ENCODE measurements around the gene PDYN.
A peak's percentile ranks its signal among the peaks of the same experiment; 100 is the strongest.

PDYN gene

DNA sequence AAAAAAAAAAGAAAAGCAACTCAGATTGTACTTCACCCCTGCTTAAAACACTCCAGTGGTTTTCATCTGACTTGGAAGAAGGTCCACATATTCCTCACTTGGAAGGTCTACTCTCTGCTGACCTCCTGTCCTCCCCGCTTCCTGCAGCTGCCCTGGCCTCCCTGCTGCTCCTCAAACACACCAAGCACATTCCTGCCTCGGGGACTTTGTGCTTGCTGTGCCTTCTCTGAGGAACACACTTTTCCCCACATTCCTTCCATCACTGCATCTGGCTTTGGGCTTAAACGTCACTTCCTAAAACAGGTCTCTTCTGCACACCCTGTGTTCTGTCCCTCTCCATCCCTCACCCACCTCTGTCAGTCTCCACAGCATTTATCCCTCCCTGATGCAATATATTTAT, 4.9 kb upstream of the PDYN start:
- Histone ChIP-seq H2BK120ac (ENCODE audit: low read depth, low read length) (no peak overlapping the region), H3K4ac (ENCODE audit: low read depth, low read length) (no peak overlapping the region), H4K5ac (ENCODE audit: low read length) (no peak overlapping the region), H3K56ac (ENCODE audit: low read length) (no peak overlapping the region), H3K9ac (ENCODE audit: low read length) (no peak overlapping the region), H3K79me2 (ENCODE audit: control insufficient read depth, insufficient read depth, low read length) (no peaks in the 10 kb centered on the region), H3K27me3 (ENCODE audit: insufficient read depth, low read length, poor library complexity) (no peaks in the 10 kb centered on the region), H3K18ac (ENCODE audit: low read length) (no peak overlapping the region), H3K27ac (ENCODE audit: low read depth, low read length) (no peak overlapping the region), H2BK5ac (ENCODE audit: low read length) (no peak overlapping the region), H3K36me3 (ENCODE audit: control insufficient read depth, insufficient read depth, low read length) (no peaks in the 10 kb centered on the region), H4K8ac (ENCODE audit: low read depth, low read length) (no peak overlapping the region), H3K23ac (ENCODE audit: low read length) (no peak overlapping the region), H2AK5ac (ENCODE audit: low read length) (no peak overlapping the region), H2BK15ac (replicated peaks; ENCODE audit: low read depth) (no peak overlapping the region), H3K4me1 (ENCODE audit: control insufficient read depth, low read depth, low read length) (no peaks in the 10 kb centered on the region), H3K4me3 (ENCODE audit: low read length) (no peak overlapping the region), H3K79me1 (ENCODE audit: low read length) (no peaks in the 10 kb centered on the region), H3K4me2 (ENCODE audit: low read length) (no peak overlapping the region)
- WGBS (ENCODE audit: extremely low coverage, insufficient coverage, low lambda C conversion rate) = no CpG with 5 or more reads among the region's 3 CpGs
- peak; percentile 23 for DNase-seq

DNA sequence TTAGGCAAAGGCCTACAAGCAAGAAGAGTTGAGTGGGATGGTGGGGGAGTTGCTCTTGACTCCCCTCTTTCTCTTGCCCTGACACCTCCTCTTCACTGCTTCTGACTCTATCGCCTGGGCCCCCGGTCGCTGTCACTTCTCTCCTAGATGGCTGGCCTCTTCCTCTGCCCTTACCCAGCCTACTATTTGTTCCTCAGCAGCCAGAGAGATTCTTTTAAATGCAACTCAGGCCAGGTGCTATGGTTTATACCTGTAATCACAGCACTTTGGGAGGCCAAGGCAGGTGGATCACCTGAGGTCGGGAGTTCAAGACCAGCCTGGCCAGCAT, 4.3 kb upstream of the PDYN start:
- Histone ChIP-seq H2BK5ac (ENCODE audit: low read length) (no peak overlapping the region), H4K8ac (ENCODE audit: low read depth, low read length) (no peak overlapping the region), H3K4me1 (ENCODE audit: control insufficient read depth, low read depth, low read length) (no peaks in the 10 kb centered on the region), H3K79me2 (ENCODE audit: control insufficient read depth, insufficient read depth, low read length) (no peaks in the 10 kb centered on the region), H3K4ac (ENCODE audit: low read depth, low read length) (no peak overlapping the region), H4K5ac (ENCODE audit: low read length) (no peak overlapping the region), H3K18ac (ENCODE audit: low read length) (no peak overlapping the region), H3K36me3 (ENCODE audit: control insufficient read depth, insufficient read depth, low read length) (no peaks in the 10 kb centered on the region), H3K4me3 (ENCODE audit: low read length) (no peak overlapping the region), H3K9ac (ENCODE audit: low read length) (no peak overlapping the region), H3K27me3 (ENCODE audit: insufficient read depth, low read length, poor library complexity) (no peaks in the 10 kb centered on the region), H3K23ac (ENCODE audit: low read length) (no peak overlapping the region), H2AK5ac (ENCODE audit: low read length) (no peak overlapping the region), H3K79me1 (ENCODE audit: low read length) (no peaks in the 10 kb centered on the region), H2BK15ac (replicated peaks; ENCODE audit: low read depth) (no peak overlapping the region), H2BK120ac (ENCODE audit: low read depth, low read length) (no peak overlapping the region), H3K27ac (ENCODE audit: low read depth, low read length) (no peak overlapping the region), H3K56ac (ENCODE audit: low read length) (no peak overlapping the region), H3K4me2 (ENCODE audit: low read length) (no peak overlapping the region)
- DNase-seq = no peak
- no CpG with 5 or more reads among the region's 4 CpGs for WGBS (ENCODE audit: extremely low coverage, insufficient coverage, low lambda C conversion rate)

DNA sequence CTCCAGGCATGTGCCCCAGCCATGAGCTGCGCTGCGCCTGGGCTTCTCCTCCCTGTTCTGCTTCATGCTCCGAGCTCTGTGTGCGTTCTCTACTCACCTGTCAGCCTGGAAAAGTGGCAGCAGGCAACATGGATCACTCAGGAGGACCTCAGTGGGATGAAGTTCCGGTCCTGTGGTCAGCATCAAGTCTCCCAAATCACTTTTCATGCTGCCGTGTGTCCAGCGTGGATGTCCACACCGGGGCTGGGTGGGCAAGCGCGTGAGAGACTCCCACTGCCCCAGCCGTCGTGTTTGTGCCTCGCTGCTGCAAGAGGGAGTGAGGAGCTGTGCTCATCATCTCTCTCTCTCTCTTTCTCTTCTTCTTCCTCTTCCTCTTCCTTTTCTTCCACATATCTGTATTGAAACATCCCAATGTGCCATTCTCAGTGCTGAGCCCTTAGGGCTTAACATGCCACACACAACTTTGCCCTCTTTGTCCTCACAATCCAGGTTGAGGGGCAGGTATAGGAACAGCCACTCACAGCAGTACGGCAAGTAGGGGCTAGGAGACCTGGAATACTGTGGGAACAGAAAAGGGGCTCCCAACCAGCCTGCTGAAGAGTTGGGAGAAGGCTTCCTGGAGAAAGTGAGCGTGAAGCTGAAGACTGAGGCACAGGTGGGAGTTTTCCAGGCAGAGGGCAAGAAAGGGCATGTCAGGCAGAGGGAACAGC, 3.8 kb upstream of the PDYN start:
- Histone ChIP-seq H3K4ac (ENCODE audit: low read depth, low read length) (no peak overlapping the region), H3K4me1 (ENCODE audit: control insufficient read depth, low read depth, low read length) (no peaks in the 10 kb centered on the region), H3K4me3 (ENCODE audit: low read length) (no peak overlapping the region), H3K9ac (ENCODE audit: low read length) (no peak overlapping the region), H3K18ac (ENCODE audit: low read length) (no peak overlapping the region), H2BK5ac (ENCODE audit: low read length) (no peak overlapping the region), H4K8ac (ENCODE audit: low read depth, low read length) (no peak overlapping the region), H3K56ac (ENCODE audit: low read length) (no peak overlapping the region), H2BK15ac (replicated peaks; ENCODE audit: low read depth) (no peak overlapping the region), H4K5ac (ENCODE audit: low read length) (no peak overlapping the region), H3K27ac (ENCODE audit: low read depth, low read length) (no peak overlapping the region), H3K23ac (ENCODE audit: low read length) (no peak overlapping the region), H2AK5ac (ENCODE audit: low read length) (no peak overlapping the region), H3K27me3 (ENCODE audit: insufficient read depth, low read length, poor library complexity) (no peaks in the 10 kb centered on the region), H3K79me2 (ENCODE audit: control insufficient read depth, insufficient read depth, low read length) (no peaks in the 10 kb centered on the region), H3K79me1 (ENCODE audit: low read length) (no peaks in the 10 kb centered on the region), H3K36me3 (ENCODE audit: control insufficient read depth, insufficient read depth, low read length) (no peaks in the 10 kb centered on the region), H2BK120ac (ENCODE audit: low read depth, low read length) (no peak overlapping the region), H3K4me2 (ENCODE audit: low read length) (no peak overlapping the region)
- no CpG with 5 or more reads among the region's 15 CpGs for WGBS (ENCODE audit: extremely low coverage, insufficient coverage, low lambda C conversion rate)
- DNase-seq = no peak

DNA sequence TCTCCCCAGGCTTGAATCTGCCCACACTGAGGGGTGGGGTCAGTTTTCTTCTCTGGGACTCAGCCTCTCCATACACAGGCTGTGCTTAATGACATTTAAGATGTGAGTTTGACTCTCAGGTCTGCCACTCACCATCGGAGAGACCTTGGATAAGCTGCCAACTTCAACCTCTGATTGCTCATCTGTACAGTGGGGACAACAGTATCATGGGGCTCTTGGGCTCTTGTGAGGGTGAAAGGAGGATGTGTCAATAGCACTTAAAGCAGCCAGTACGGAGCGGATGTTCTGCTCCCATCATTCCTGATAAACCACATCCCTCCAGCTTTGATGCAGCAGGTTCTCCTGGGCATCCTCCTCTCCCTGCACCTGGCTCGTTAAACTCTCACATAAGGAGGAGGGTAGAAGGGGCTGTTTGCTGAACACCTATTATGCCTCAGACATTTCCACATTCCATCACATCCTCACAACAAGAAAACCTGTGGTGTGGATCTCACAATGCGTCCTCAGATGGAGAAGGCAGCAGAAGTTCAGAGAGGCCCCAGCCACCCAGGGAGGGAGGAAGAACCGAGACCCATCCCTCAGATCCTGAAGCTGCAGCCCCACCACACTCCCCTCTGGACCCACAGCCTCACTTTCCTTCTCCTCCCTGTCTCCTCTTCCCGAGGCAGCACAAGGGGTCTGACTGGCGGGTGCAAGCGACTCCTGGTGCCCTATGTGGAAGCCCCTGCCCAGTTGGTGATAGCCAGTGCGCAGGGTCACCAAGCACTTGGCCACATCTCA, 1.9 kb upstream of the PDYN start:
- DNase-seq = no peak
- Histone ChIP-seq H3K4ac (ENCODE audit: low read depth, low read length) (no peak overlapping the region), H4K5ac (ENCODE audit: low read length) (no peak overlapping the region), H3K56ac (ENCODE audit: low read length) (no peak overlapping the region), H3K4me1 (ENCODE audit: control insufficient read depth, low read depth, low read length) (no peaks in the 10 kb centered on the region), H2AK5ac (ENCODE audit: low read length) (no peak overlapping the region), H2BK120ac (ENCODE audit: low read depth, low read length) (no peak overlapping the region), H3K9ac (ENCODE audit: low read length) (no peak overlapping the region), H2BK15ac (replicated peaks; ENCODE audit: low read depth) (no peak overlapping the region), H3K23ac (ENCODE audit: low read length) (no peak overlapping the region), H3K79me2 (ENCODE audit: control insufficient read depth, insufficient read depth, low read length) (no peaks in the 10 kb centered on the region), H3K4me3 (ENCODE audit: low read length) (no peak overlapping the region), H3K4me2 (ENCODE audit: low read length) (no peak overlapping the region), H3K27me3 (ENCODE audit: insufficient read depth, low read length, poor library complexity) (no peaks in the 10 kb centered on the region), H3K27ac (ENCODE audit: low read depth, low read length) (no peak overlapping the region), H4K8ac (ENCODE audit: low read depth, low read length) (no peak overlapping the region), H3K79me1 (ENCODE audit: low read length) (no peaks in the 10 kb centered on the region), H2BK5ac (ENCODE audit: low read length) (no peak overlapping the region), H3K36me3 (ENCODE audit: control insufficient read depth, insufficient read depth, low read length) (no peaks in the 10 kb centered on the region), H3K18ac (ENCODE audit: low read length) (no peak overlapping the region)
- no CpG with 5 or more reads among the region's 10 CpGs for WGBS (ENCODE audit: extremely low coverage, insufficient coverage, low lambda C conversion rate)

DNA sequence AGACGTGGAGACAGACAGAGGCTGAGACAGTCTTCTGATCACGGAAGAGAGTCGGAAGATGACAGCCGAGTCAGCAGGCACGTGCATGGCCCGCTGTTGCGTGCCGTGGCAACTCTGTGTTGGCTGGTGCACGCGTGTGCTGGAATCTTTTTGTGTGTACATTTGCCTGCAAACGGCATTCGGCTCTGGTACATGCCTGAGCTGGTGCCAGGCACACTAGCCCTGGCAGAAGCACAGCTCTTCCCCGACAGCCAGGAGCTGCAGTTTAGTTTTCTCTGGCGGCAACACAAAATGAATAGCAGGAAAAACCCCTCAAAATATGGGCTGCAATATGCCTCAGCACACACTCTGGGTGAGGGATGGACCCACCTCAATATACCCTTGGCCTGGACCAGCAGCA, 769 bp upstream of the PDYN start:
- Histone ChIP-seq H3K79me1 (ENCODE audit: low read length) (no peaks in the 10 kb centered on the region), H3K36me3 (ENCODE audit: control insufficient read depth, insufficient read depth, low read length) (no peaks in the 10 kb centered on the region), H3K79me2 (ENCODE audit: control insufficient read depth, insufficient read depth, low read length) (no peaks in the 10 kb centered on the region), H3K4ac (ENCODE audit: low read depth, low read length) (no peak overlapping the region), H3K4me3 (ENCODE audit: low read length) (no peak overlapping the region), H4K5ac (ENCODE audit: low read length) (no peak overlapping the region), H3K9ac (ENCODE audit: low read length) (no peak overlapping the region), H3K4me2 (ENCODE audit: low read length) (no peak overlapping the region), H3K27me3 (ENCODE audit: insufficient read depth, low read length, poor library complexity) (no peaks in the 10 kb centered on the region), H3K23ac (ENCODE audit: low read length) (no peak overlapping the region), H2BK120ac (ENCODE audit: low read depth, low read length) (no peak overlapping the region), H3K56ac (ENCODE audit: low read length) (no peak overlapping the region), H4K8ac (ENCODE audit: low read depth, low read length) (no peak overlapping the region), H3K4me1 (ENCODE audit: control insufficient read depth, low read depth, low read length) (no peaks in the 10 kb centered on the region), H2BK5ac (ENCODE audit: low read length) (no peak overlapping the region), H3K27ac (ENCODE audit: low read depth, low read length) (no peak overlapping the region), H3K18ac (ENCODE audit: low read length) (no peak overlapping the region), H2BK15ac (replicated peaks; ENCODE audit: low read depth) (no peak overlapping the region), H2AK5ac (ENCODE audit: low read length) (no peak overlapping the region)
- WGBS (ENCODE audit: extremely low coverage, insufficient coverage, low lambda C conversion rate) = no CpG with 5 or more reads among the region's 14 CpGs
- DNase-seq = no peak

Measured in mesendoderm (in vitro differentiated cells).